ENCODE results near the gene PDK1.

- no peak for TF ChIP-seq CTCF (IDR thresholded peaks at IDR 0.05)
- no peak for TF ChIP-seq POLR2A (IDR thresholded peaks at IDR 0.05)
These were observed 30.3 kb upstream of the PDK1 start for GRCh38 chr2:172525601-172526000.

Measured in thyroid gland (tissue), 4 donors.